Measurements from ENCODE around the gene NAIF1.

Gene NAIF1

GRCh38 chr9:128098297-128099230, 31.4 kb upstream of the NAIF1 start:
- Mint-ChIP-seq H3K4me3 (no peak overlapping the region), H3K27ac (ENCODE audit: low read depth) (peak overlapping the region; percentile 73), H3K36me3 (ENCODE audit: insufficient read depth) (peaks cover 18% of the 10 kb centered on the region), H3K4me1 (peaks cover 41% of the 10 kb centered on the region), H3K9me3 (no peaks in the 10 kb centered on the region), H3K27me3 (no peaks in the 10 kb centered on the region)
- DNase-seq (ENCODE audit: low spot score in 2 of 2) (no peak), ATAC-seq (replicated peaks; ENCODE audit: extremely low read depth, poor library complexity, severe bottlenecking) (no peak)

GRCh38 chr9:128097543-128098296, 30.6 kb upstream of the NAIF1 start:
- DNase-seq (ENCODE audit: low spot score in 2 of 2), result no peak
- no peaks in the 10 kb centered on the region for H3K27me3 Mint-ChIP-seq
- ATAC-seq (replicated peaks; ENCODE audit: extremely low read depth, poor library complexity, severe bottlenecking), result no peak
- no peak overlapping the region for H3K4me3 Mint-ChIP-seq
- H3K27ac Mint-ChIP-seq (ENCODE audit: low read depth), result no peak overlapping the region
- H3K36me3 Mint-ChIP-seq (ENCODE audit: insufficient read depth), result peaks cover 18% of the 10 kb centered on the region
- H3K9me3 Mint-ChIP-seq, result no peaks in the 10 kb centered on the region
- peaks cover 41% of the 10 kb centered on the region for H3K4me1 Mint-ChIP-seq

GRCh38 chr9:128096616-128097536, 29.8 kb upstream of the NAIF1 start:
- Mint-ChIP-seq H3K27ac (ENCODE audit: low read depth) (peak overlapping the region; percentile 13), H3K4me3 (no peak overlapping the region), H3K4me1 (peaks cover 45% of the 10 kb centered on the region), H3K27me3 (no peaks in the 10 kb centered on the region), H3K36me3 (ENCODE audit: insufficient read depth) (peaks cover 18% of the 10 kb centered on the region), H3K9me3 (no peaks in the 10 kb centered on the region)
- DNase-seq (ENCODE audit: low spot score in 2 of 2), result no peak
- ATAC-seq (replicated peaks; ENCODE audit: extremely low read depth, poor library complexity, severe bottlenecking), result no peak

- ATAC-seq (replicated peaks; ENCODE audit: extremely low read depth, poor library complexity, severe bottlenecking) (no peak), DNase-seq (ENCODE audit: low spot score in 2 of 2) (no peak)
- Mint-ChIP-seq H3K27me3 (no peaks in the 10 kb centered on the region), H3K4me1 (peaks cover 50% of the 10 kb centered on the region), H3K9me3 (no peaks in the 10 kb centered on the region), H3K4me3 (no peak overlapping the region), H3K36me3 (ENCODE audit: insufficient read depth) (peaks cover 13% of the 10 kb centered on the region), H3K27ac (ENCODE audit: low read depth) (no peak overlapping the region)
Measured at GRCh38 chr9:128094950-128095544, 27.9 kb upstream of the NAIF1 start.

- Mint-ChIP-seq H3K4me1 (peaks cover 57% of the 10 kb centered on the region), H3K27ac (ENCODE audit: low read depth) (peak overlapping the region; percentile 74), H3K4me3 (peak overlapping the region; percentile 43), H3K9me3 (no peaks in the 10 kb centered on the region), H3K36me3 (ENCODE audit: insufficient read depth) (peaks cover 13% of the 10 kb centered on the region), H3K27me3 (no peaks in the 10 kb centered on the region)
- ATAC-seq (replicated peaks; ENCODE audit: extremely low read depth, poor library complexity, severe bottlenecking) (peak; percentile 79), DNase-seq (ENCODE audit: low spot score in 2 of 2) (peak in 1 of 2 donors; percentile 33)
Measured at GRCh38 chr9:128094166-128094949, 27.2 kb upstream of the NAIF1 start.

- ATAC-seq (replicated peaks; ENCODE audit: extremely low read depth, poor library complexity, severe bottlenecking) (no peak), DNase-seq (ENCODE audit: low spot score in 2 of 2) (no peak)
- Mint-ChIP-seq H3K27ac (ENCODE audit: low read depth) (peak overlapping the region; percentile 10), H3K27me3 (no peaks in the 10 kb centered on the region), H3K9me3 (no peaks in the 10 kb centered on the region), H3K36me3 (ENCODE audit: insufficient read depth) (peaks cover 10% of the 10 kb centered on the region), H3K4me3 (no peak overlapping the region), H3K4me1 (peaks cover 55% of the 10 kb centered on the region)
Measured at GRCh38 chr9:128093011-128093410, 25.9 kb upstream of the NAIF1 start.

- no peaks in the 10 kb centered on the region for H3K9me3 Mint-ChIP-seq
- peaks cover 60% of the 10 kb centered on the region for H3K4me1 Mint-ChIP-seq
- no peaks in the 10 kb centered on the region for H3K27me3 Mint-ChIP-seq
- no peak overlapping the region for H3K4me3 Mint-ChIP-seq
- peaks cover 11% of the 10 kb centered on the region for H3K36me3 Mint-ChIP-seq (ENCODE audit: insufficient read depth)
- no peak for ATAC-seq (replicated peaks; ENCODE audit: extremely low read depth, poor library complexity, severe bottlenecking)
- no peak overlapping the region for H3K27ac Mint-ChIP-seq (ENCODE audit: low read depth)
- no peak for DNase-seq (ENCODE audit: low spot score in 2 of 2)
Measured at GRCh38 chr9:128092199-128092977, 25.3 kb upstream of the NAIF1 start.

- Mint-ChIP-seq H3K27ac (ENCODE audit: low read depth) (no peak overlapping the region), H3K4me3 (peak overlapping the region; percentile 13), H3K9me3 (no peaks in the 10 kb centered on the region), H3K4me1 (peaks cover 57% of the 10 kb centered on the region), H3K27me3 (no peaks in the 10 kb centered on the region), H3K36me3 (ENCODE audit: insufficient read depth) (peaks cover 14% of the 10 kb centered on the region)
- DNase-seq (ENCODE audit: low spot score in 2 of 2) (no peak), ATAC-seq (replicated peaks; ENCODE audit: extremely low read depth, poor library complexity, severe bottlenecking) (no peak)
Measured at GRCh38 chr9:128091571-128091970, 24.5 kb upstream of the NAIF1 start.

- Mint-ChIP-seq H3K4me3 (no peak overlapping the region), H3K27me3 (no peaks in the 10 kb centered on the region), H3K4me1 (peaks cover 54% of the 10 kb centered on the region), H3K27ac (ENCODE audit: low read depth) (no peak overlapping the region), H3K9me3 (no peaks in the 10 kb centered on the region), H3K36me3 (ENCODE audit: insufficient read depth) (peaks cover 14% of the 10 kb centered on the region)
- DNase-seq (ENCODE audit: low spot score in 2 of 2) (no peak), ATAC-seq (replicated peaks; ENCODE audit: extremely low read depth, poor library complexity, severe bottlenecking) (no peak)
Measured at GRCh38 chr9:128091144-128091543, 24.0 kb upstream of the NAIF1 start.

GRCh38 chr9:128089299-128089698, 22.2 kb upstream of the NAIF1 start:
- Mint-ChIP-seq H3K36me3 (ENCODE audit: insufficient read depth) (peaks cover 19% of the 10 kb centered on the region), H3K4me3 (no peak overlapping the region), H3K27me3 (no peaks in the 10 kb centered on the region), H3K27ac (ENCODE audit: low read depth) (no peak overlapping the region), H3K9me3 (no peaks in the 10 kb centered on the region), H3K4me1 (peaks cover 60% of the 10 kb centered on the region)
- DNase-seq (ENCODE audit: low spot score in 2 of 2) (no peak), ATAC-seq (replicated peaks; ENCODE audit: extremely low read depth, poor library complexity, severe bottlenecking) (no peak)
